H9 (cell line): ENCODE data around the gene CSNK2A2. TPM values are rescaled to one million over a fixed set of nuclear protein-coding genes. Genes with fewer than 3 reads are reported as not detected.

ENCODE experiments used
- DNase-seq: peaks from one replicate; pipeline ENCODE4 v3.0.0-alpha.2; 2017
- H2AFZ ChIP-seq: one replicate; pipeline ENCODE4 v1.6.1; 2013; ENCODE audit warnings: mild to moderate bottlenecking, low read length, control low read depth, moderate library complexity
- H2AK5ac ChIP-seq: 2 replicates; pipeline ENCODE4 v1.6.1; 2013; ENCODE audit warnings: low read length, control low read depth, mixed read lengths; ENCODE audit not compliant: insufficient read length
- H2BK120ac ChIP-seq: one replicate; pipeline ENCODE4 v1.6.1; 2013; ENCODE audit warnings: low read depth, mild to moderate bottlenecking, low read length, control low read depth, inconsistent platforms; ENCODE audit not compliant: poor library complexity, severe bottlenecking
- H2BK12ac ChIP-seq: 2 replicates; pipeline ENCODE4 v1.6.1; 2013; ENCODE audit warnings: low read length, control low read depth, mixed read lengths, low read depth; ENCODE audit not compliant: insufficient read length
- H2BK15ac ChIP-seq: 2 replicates; pipeline ENCODE4 v1.6.1; 2013; ENCODE audit warnings: low read depth, low read length, control low read depth
- H2BK20ac ChIP-seq: one replicate; pipeline ENCODE4 v1.6.1; 2013; ENCODE audit warnings: low read depth, mild to moderate bottlenecking, low read length, control low read depth, inconsistent platforms; ENCODE audit not compliant: poor library complexity, severe bottlenecking
- H2BK5ac ChIP-seq: 2 replicates; pipeline ENCODE4 v1.6.1; 2013; ENCODE audit warnings: low read length, control low read depth, mixed read lengths; ENCODE audit not compliant: insufficient read length
- H3K14ac ChIP-seq: 2 replicates; pipeline ENCODE4 v1.6.1; 2013; ENCODE audit warnings: low read length, control low read depth; ENCODE audit not compliant: insufficient read depth
- H3K18ac ChIP-seq: 2 replicates; pipeline ENCODE4 v1.6.1; 2013; ENCODE audit warnings: low read depth, mild to moderate bottlenecking, mixed read lengths, low read length, control low read depth; ENCODE audit not compliant: insufficient read length
- H3K23ac ChIP-seq: 2 replicates; pipeline ENCODE4 v1.6.1; 2013; ENCODE audit warnings: low read length, control low read depth, mixed read lengths, low read depth; ENCODE audit not compliant: insufficient read length
- H3K23me2 ChIP-seq: 2 replicates; pipeline ENCODE4 v1.6.1; 2013; ENCODE audit warnings: low read depth, mild to moderate bottlenecking, mixed read lengths, low read length, control low read depth; ENCODE audit not compliant: insufficient read length, poor library complexity, severe bottlenecking
- H3K27ac ChIP-seq: 2 replicates; pipeline ENCODE4 v1.5.1; 2013; ENCODE audit warnings: low read length, control low read depth, mixed read lengths, low read depth; ENCODE audit not compliant: insufficient read length
- H3K27me3 ChIP-seq: 2 replicates; pipeline ENCODE4 v1.6.1; 2013; ENCODE audit warnings: low read length, control low read depth, inconsistent platforms; ENCODE audit not compliant: insufficient read depth
- H3K4ac ChIP-seq: 2 replicates; pipeline ENCODE4 v1.6.1; 2013; ENCODE audit warnings: low read depth, mild to moderate bottlenecking, control low read depth, inconsistent platforms, low read length, moderate library complexity
- H3K4me1 ChIP-seq: 2 replicates; pipeline ENCODE4 v1.6.1; 2013; ENCODE audit warnings: low read length, control low read depth, inconsistent platforms; ENCODE audit not compliant: insufficient read depth
- H3K4me2 ChIP-seq: 2 replicates; pipeline ENCODE4 v1.6.1; 2013; ENCODE audit warnings: low read length, control low read depth, mixed read lengths; ENCODE audit not compliant: insufficient read length, insufficient read depth
- H3K56ac ChIP-seq: 2 replicates; pipeline ENCODE4 v1.6.1; 2013; ENCODE audit warnings: low read depth, mild to moderate bottlenecking, mixed read lengths, low read length, control low read depth; ENCODE audit not compliant: insufficient read length
- H3K79me1 ChIP-seq: 2 replicates; pipeline ENCODE4 v1.6.1; 2013; ENCODE audit warnings: low read depth, mild to moderate bottlenecking, moderate library complexity, low read length, control low read depth, inconsistent platforms; ENCODE audit not compliant: insufficient read depth, poor library complexity, severe bottlenecking
- H3K79me2 ChIP-seq: 2 replicates; pipeline ENCODE4 v1.6.1; 2013; ENCODE audit warnings: low read length, control low read depth, inconsistent platforms; ENCODE audit not compliant: insufficient read depth
- H3K9ac ChIP-seq: 2 replicates; pipeline ENCODE4 v1.6.1; 2013; ENCODE audit warnings: low read length, control low read depth, mixed read lengths; ENCODE audit not compliant: insufficient read length; ENCODE audit errors: extremely low read depth
- H3K9me3 ChIP-seq: one replicate; pipeline ENCODE4 v1.6.1; 2013; ENCODE audit warnings: low read depth, low read length, inconsistent platforms; ENCODE audit not compliant: control insufficient read depth
- H3T11ph ChIP-seq: one replicate; pipeline ENCODE4 v1.6.1; 2013; ENCODE audit warnings: mild to moderate bottlenecking, low read length, control low read depth, inconsistent platforms
- H4K20me1 ChIP-seq: one replicate; pipeline ENCODE4 v1.6.1; 2013; ENCODE audit not compliant: control insufficient read depth, insufficient read length, insufficient read depth
- H4K5ac ChIP-seq: 2 replicates; pipeline ENCODE4 v1.6.1; 2013; ENCODE audit warnings: low read depth, mild to moderate bottlenecking, mixed read lengths, low read length, control low read depth; ENCODE audit not compliant: insufficient read length
- H4K8ac ChIP-seq: replicated peaks from 2 replicates; pipeline ENCODE4 v1.6.1; 2013; ENCODE audit warnings: low read length, control low read depth, mixed read lengths, low read depth; ENCODE audit not compliant: insufficient read length
- H4K91ac ChIP-seq: 2 replicates; pipeline ENCODE4 v1.6.1; 2013; ENCODE audit warnings: low read depth, mild to moderate bottlenecking, moderate library complexity, mixed read lengths, low read length, control low read depth; ENCODE audit not compliant: insufficient read length
- H3K27ac Mint-ChIP-seq, 3 experiments: 2 replicates in 2 of 3; 3 replicates in 1 of 3; pipeline ENCODE4 v1.8.0; 2020 to 2021; ENCODE audit warnings: mixed read lengths in 3 of 3, mild to moderate bottlenecking in 1 of 3, moderate library complexity in 1 of 3
- H3K27me3 Mint-ChIP-seq: 2 replicates; pipeline ENCODE4 v1.8.0; 2021; ENCODE audit warnings: low read depth, mild to moderate bottlenecking, moderate library complexity, mixed read lengths
- H3K36me3 Mint-ChIP-seq, 3 experiments: 2 replicates in 2 of 3; 3 replicates in 1 of 3; pipeline ENCODE4 v1.8.0; 2020 to 2021; ENCODE audit warnings: low read depth in 3 of 3, mixed read lengths in 3 of 3; ENCODE audit not compliant: insufficient read depth in 1 of 3
- H3K4me1 Mint-ChIP-seq, 2 experiments: 2 replicates each; pipeline ENCODE4 v1.8.0; 2020; ENCODE audit warnings: mixed read lengths in 2 of 2
- H3K4me3 Mint-ChIP-seq, 2 experiments: 2 replicates in 1 of 2; 3 replicates in 1 of 2; pipeline ENCODE4 v1.8.0; 2020 to 2021; ENCODE audit warnings: mild to moderate bottlenecking in 2 of 2, mixed read lengths in 2 of 2, moderate library complexity in 1 of 2
- H3K9me3 Mint-ChIP-seq, 2 experiments: 2 replicates in 1 of 2; 3 replicates in 1 of 2; pipeline ENCODE4 v1.8.0; 2020; ENCODE audit warnings: mild to moderate bottlenecking in 2 of 2, mixed read lengths in 2 of 2, moderate library complexity in 1 of 2
- WGBS: extraction: QIAGEN DNeasy Blood & Tissue Kit; methylation state at CpG from one replicate; pipeline ENCODE4 v1.1.7; 2013; ENCODE audit warnings: missing lambda C conversion rate, low lambda C conversion rate, mixed read lengths; ENCODE audit not compliant: insufficient read length; ENCODE audit errors: extremely low coverage; 5-methylcytosine and 5-hydroxymethylcytosine counted together
- total RNA-seq: library from RNA; stranded (reverse); gene quantifications from 2 replicates; pipeline ENCODE4 v1.2.1, GENCODE V29; 2021
- TF ChIP-seq, protein P1 (sequence below): fragments of 200-600 bp; sonication (generic); conservative IDR thresholded peaks from 3 replicates; pipeline ENCODE4 v1.8.0; 2021; ENCODE audit warnings: antibody characterized with exemption, mild to moderate bottlenecking

The CSNK2A2 gene
- total RNA-seq, 1 experiment from 2014 or later: 134 TPM

GRCh38 chr16:58128181-58128631, 69.7 kb downstream of the CSNK2A2 start:
- H3K56ac ChIP-seq: no peak overlapping the region
- no peak overlapping the region for H3K4ac ChIP-seq
- no peak overlapping the region for H2AFZ ChIP-seq
- no CpG with 5 or more reads among the region's 6 CpGs for WGBS
- H2BK5ac ChIP-seq: no peak overlapping the region
- Mint-ChIP-seq H3K27ac (peak overlapping the region in 1 of 3 experiments; percentile 97; a peak in 1 of 7 replicates), H3K4me3 (peak overlapping the region; percentile 89 to 94), H3K9me3 (no peaks in the 10 kb centered on the region; a peak in 1 of 5 replicates), H3K4me1 (peaks cover 29 to 30% of the 10 kb centered on the region in 2 experiments), H3K36me3 (no peaks in the 10 kb centered on the region), H3K27me3 (no peaks in the 10 kb centered on the region)
- H4K5ac ChIP-seq: no peak overlapping the region
- TF ChIP-seq, protein P1, sequence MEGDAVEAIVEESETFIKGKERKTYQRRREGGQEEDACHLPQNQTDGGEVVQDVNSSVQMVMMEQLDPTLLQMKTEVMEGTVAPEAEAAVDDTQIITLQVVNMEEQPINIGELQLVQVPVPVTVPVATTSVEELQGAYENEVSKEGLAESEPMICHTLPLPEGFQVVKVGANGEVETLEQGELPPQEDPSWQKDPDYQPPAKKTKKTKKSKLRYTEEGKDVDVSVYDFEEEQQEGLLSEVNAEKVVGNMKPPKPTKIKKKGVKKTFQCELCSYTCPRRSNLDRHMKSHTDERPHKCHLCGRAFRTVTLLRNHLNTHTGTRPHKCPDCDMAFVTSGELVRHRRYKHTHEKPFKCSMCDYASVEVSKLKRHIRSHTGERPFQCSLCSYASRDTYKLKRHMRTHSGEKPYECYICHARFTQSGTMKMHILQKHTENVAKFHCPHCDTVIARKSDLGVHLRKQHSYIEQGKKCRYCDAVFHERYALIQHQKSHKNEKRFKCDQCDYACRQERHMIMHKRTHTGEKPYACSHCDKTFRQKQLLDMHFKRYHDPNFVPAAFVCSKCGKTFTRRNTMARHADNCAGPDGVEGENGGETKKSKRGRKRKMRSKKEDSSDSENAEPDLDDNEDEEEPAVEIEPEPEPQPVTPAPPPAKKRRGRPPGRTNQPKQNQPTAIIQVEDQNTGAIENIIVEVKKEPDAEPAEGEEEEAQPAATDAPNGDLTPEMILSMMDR: no peak
- H2BK15ac ChIP-seq: no peak overlapping the region
- H3K14ac ChIP-seq: no peak overlapping the region
- peak overlapping the region; percentile 86 for H3K4me2 ChIP-seq
- peaks cover 25% of the 10 kb centered on the region for H3K79me2 ChIP-seq
- no peak overlapping the region for H4K91ac ChIP-seq
- peaks cover 10% of the 10 kb centered on the region for H3K4me1 ChIP-seq
- no peaks in the 10 kb centered on the region for H4K20me1 ChIP-seq
- H3K9ac ChIP-seq: peak overlapping the region; percentile 60
- no peak for DNase-seq
- no peak overlapping the region for H2BK12ac ChIP-seq
- H3K27ac ChIP-seq: no peak overlapping the region
- H3K27me3 ChIP-seq: no peaks in the 10 kb centered on the region
- no peak overlapping the region for H3K23ac ChIP-seq
- H2AK5ac ChIP-seq: no peak overlapping the region
- H3K79me1 ChIP-seq: peaks cover 13% of the 10 kb centered on the region
- H3K23me2 ChIP-seq: peaks cover 6% of the 10 kb centered on the region
- no peak overlapping the region for H2BK20ac ChIP-seq
- H2BK120ac ChIP-seq: no peak overlapping the region
- H3K18ac ChIP-seq: no peak overlapping the region
- no peak overlapping the region for H3T11ph ChIP-seq
- no peak overlapping the region for H4K8ac ChIP-seq
- no peaks in the 10 kb centered on the region for H3K9me3 ChIP-seq
